ENCODE measurements around the gene LY6G5C.

DNA sequence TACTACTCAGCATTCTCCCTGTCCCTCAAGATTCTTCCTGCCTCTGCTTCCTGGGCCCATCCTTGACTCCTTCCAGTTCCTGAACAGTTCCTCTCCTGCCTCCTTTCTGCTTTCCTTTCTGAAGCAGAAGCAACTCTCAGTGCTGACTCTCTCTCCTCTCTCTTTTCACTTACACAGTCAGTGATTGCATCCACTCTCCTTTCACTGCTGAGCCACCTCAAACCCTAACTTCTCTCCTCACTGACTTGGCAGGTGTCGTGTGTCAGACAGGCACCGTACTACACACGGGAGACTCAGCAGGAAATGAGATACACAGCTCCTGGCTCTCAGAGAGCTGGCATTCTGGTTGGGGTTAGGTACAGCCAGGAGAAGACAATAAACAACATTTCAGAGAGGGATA lies 16.7 kb upstream of the LY6G5C start:
- TF ChIP-seq CTCF (IDR thresholded peaks at IDR 0.05; ENCODE audit: insufficient read depth, low read depth, low read length) (no peak), EZH2 (IDR thresholded peaks at IDR 0.05; ENCODE audit: insufficient read depth, low read length) (no peak)
